ENCODE data around the gene AGXT. TPM values are rescaled to one million over a fixed set of nuclear protein-coding genes. Genes with fewer than 3 reads are reported as not detected.

The AGXT gene
- total RNA-seq, 1 experiment from 2014 or later: 0.26 TPM

GRCh38 chr2:240850756-240851077, 17.9 kb upstream of the AGXT start:
- Histone ChIP-seq H3K27me3 (replicated peaks) (no peaks in the 10 kb centered on the region), H3K36me3 (no peaks in the 10 kb centered on the region), H3K9me3 (replicated peaks) (peaks cover 14% of the 10 kb centered on the region; the same call in 1 of the 2 replicates), H3K27ac (no peak overlapping the region), H3K4me3 (no peak overlapping the region), H3K4me1 (replicated peaks) (peaks cover 17% of the 10 kb centered on the region)
- no peak for DNase-seq (ENCODE audit: low read depth in 1 of 2, low spot score in 2 of 2)

DNA sequence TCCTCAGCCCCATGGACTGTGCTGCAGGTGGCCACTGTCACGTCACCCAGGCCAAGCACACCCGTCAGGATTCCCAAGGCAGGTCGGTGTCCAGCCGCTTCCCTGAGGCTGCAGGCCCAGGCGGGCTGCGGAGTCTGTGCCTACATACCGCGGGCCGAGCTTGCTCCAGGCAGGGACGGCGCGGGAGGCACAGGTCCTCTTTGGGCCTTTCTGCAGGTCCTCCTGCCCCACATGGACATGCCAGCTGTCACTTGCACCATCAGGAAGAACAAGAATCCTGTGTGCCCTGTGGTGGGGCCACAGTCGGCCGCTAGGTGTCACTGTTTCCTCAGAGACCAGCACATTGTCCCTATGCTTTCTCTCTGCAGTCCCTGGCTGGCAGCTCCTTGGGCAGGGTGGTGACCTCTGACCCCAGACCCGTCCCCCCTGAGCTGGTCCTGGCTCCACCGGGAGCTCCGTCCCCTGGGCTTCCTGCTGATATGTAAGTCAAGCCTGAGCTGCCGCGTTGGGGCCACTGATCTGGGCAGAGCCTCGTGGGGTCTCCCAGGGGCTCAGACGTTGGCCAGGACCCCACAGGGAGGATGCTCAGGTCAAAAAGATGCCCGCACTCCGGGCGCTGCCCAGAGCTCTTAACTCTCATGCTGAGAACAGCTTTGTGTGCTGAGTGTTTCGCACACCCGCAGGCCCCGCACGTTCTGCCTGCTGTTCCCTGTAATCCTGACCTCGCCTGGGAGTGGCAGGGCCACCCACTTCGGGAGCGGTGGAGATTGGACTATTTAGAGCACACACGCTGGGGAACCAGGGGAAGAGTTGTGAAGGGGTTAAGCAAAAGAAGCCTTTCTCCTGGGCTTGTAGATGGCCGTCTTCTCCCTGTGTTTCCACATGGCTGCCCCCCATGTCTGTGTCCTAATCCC, 17.3 kb upstream of the AGXT start:
- Histone ChIP-seq H3K9me3 (replicated peaks) (peaks cover 14% of the 10 kb centered on the region; the same call in 1 of the 2 replicates), H3K27ac (peak overlapping the region; percentile 69), H3K4me1 (replicated peaks) (peaks cover 17% of the 10 kb centered on the region), H3K27me3 (replicated peaks) (no peaks in the 10 kb centered on the region), H3K4me3 (no peak overlapping the region), H3K36me3 (no peaks in the 10 kb centered on the region)
- peak; percentile 85 to 88 for DNase-seq (ENCODE audit: low read depth in 1 of 2, low spot score in 2 of 2)

DNA sequence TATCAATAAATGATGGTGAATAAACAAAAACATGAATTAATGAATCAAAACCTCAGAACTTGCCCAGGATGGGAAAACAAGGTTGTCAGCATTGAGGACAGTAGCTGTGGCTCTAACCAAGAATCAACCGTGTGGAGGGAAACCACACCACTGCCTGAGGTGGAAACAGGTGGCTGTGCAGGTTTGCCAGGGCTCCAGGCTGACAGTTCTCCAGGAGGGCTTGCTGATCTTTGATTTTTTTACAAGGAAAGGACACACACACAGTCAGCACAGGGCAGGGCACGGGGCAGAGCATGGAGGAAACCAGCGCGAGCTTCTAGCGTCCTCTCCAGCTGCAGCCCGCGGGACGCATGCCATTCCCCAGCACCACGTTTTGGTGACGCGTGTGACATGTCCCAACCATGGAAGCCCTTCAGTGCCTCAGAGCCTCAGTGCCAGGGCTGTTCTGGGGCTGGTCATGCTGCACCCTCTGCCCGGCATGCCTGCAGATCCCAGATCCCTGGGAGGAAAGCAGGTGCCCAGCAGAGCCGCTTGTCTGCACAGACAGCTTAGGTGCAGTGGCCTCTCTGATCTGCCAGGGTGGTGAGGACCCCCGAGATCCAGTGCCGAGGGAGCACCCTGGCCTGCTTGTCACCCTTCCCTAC, 15.8 kb upstream of the AGXT start:
- Histone ChIP-seq H3K9me3 (replicated peaks) (peaks cover 14% of the 10 kb centered on the region; the same call in 1 of the 2 replicates), H3K4me3 (no peak overlapping the region), H3K27me3 (replicated peaks) (no peaks in the 10 kb centered on the region), H3K4me1 (replicated peaks) (peaks cover 17% of the 10 kb centered on the region), H3K36me3 (no peaks in the 10 kb centered on the region), H3K27ac (no peak overlapping the region)
- DNase-seq (ENCODE audit: low read depth in 1 of 2, low spot score in 2 of 2): no peak

GRCh38 chr2:240855670-240856069, 13.0 kb upstream of the AGXT start:
- peaks cover 17% of the 10 kb centered on the region for H3K4me1 ChIP-seq (replicated peaks)
- no peaks in the 10 kb centered on the region for H3K27me3 ChIP-seq (replicated peaks)
- no peaks in the 10 kb centered on the region for H3K36me3 ChIP-seq
- no peak for DNase-seq (ENCODE audit: low read depth in 1 of 2, low spot score in 2 of 2)
- H3K27ac ChIP-seq: no peak overlapping the region
- H3K4me3 ChIP-seq: no peak overlapping the region
- peaks cover 14% of the 10 kb centered on the region; the same call in 1 of the 2 replicates for H3K9me3 ChIP-seq (replicated peaks)

GRCh38 chr2:240856151-240856980, 12.3 kb upstream of the AGXT start:
- Histone ChIP-seq H3K4me3 (no peak overlapping the region), H3K27me3 (replicated peaks) (no peaks in the 10 kb centered on the region), H3K27ac (no peak overlapping the region), H3K9me3 (replicated peaks) (peaks cover 14% of the 10 kb centered on the region; the same call in 1 of the 2 replicates), H3K36me3 (no peaks in the 10 kb centered on the region), H3K4me1 (replicated peaks) (peaks cover 10% of the 10 kb centered on the region)
- DNase-seq (ENCODE audit: low read depth in 1 of 2, low spot score in 2 of 2): no peak

GRCh38 chr2:240857039-240858008, 11.3 kb upstream of the AGXT start:
- DNase-seq (ENCODE audit: low read depth in 1 of 2, low spot score in 2 of 2): no peak
- Histone ChIP-seq H3K9me3 (replicated peaks) (peaks cover 14% of the 10 kb centered on the region; the same call in 1 of the 2 replicates), H3K4me1 (replicated peaks) (peaks cover under 1% of the 10 kb centered on the region), H3K27me3 (replicated peaks) (no peaks in the 10 kb centered on the region), H3K27ac (no peak overlapping the region), H3K36me3 (no peaks in the 10 kb centered on the region), H3K4me3 (no peak overlapping the region)

DNA sequence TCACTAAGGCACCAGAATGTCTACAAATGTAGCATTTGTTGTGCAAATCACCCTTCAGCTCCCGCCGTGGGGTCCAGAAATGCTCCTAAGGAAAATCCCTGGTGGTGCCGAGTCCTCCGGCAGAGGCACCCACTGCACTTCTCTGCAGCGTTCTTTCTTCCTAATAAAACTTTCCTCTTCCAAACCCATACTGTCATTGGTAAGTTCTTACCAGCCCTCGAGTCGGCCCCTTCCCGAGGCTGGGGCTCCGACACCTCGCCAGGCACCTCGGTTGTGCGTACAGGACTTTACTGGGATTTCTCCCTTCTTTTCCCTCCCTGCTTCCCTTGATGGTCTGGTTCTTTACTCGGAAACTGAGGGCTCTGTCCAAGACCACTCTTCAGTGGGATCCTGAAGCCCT, 10.3 kb upstream of the AGXT start:
- Histone ChIP-seq H3K9me3 (replicated peaks) (peaks cover 13% of the 10 kb centered on the region; the same call in 1 of the 2 replicates), H3K27me3 (replicated peaks) (no peaks in the 10 kb centered on the region), H3K4me3 (no peak overlapping the region), H3K36me3 (no peaks in the 10 kb centered on the region), H3K27ac (no peak overlapping the region), H3K4me1 (replicated peaks) (no peaks in the 10 kb centered on the region; the same call in 1 of the 2 replicates)
- DNase-seq (ENCODE audit: low read depth in 1 of 2, low spot score in 2 of 2): no peak

DNA sequence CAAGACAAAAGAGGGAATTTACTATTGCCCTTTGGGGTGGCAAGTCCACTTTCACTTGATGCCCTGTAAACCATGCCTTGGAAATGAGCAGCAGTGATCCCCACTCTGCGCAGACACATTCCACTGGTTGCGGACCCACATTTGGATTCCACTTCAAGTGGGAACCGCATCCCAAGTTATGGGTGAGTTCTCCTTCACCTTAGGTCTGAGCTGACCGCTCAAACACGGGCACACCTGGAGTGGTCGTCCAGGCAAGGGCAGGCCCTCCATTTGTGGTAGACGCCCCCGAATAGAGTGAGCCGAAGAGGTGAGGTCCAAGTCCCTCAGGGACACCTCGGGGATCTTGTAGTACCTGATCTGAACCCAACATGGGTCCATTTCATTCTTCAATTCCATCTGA, 9.8 kb upstream of the AGXT start:
- H3K4me1 ChIP-seq (replicated peaks): no peaks in the 10 kb centered on the region; the same call in 1 of the 2 replicates
- DNase-seq (ENCODE audit: low read depth in 1 of 2, low spot score in 2 of 2): no peak
- no peaks in the 10 kb centered on the region for H3K36me3 ChIP-seq

DNA sequence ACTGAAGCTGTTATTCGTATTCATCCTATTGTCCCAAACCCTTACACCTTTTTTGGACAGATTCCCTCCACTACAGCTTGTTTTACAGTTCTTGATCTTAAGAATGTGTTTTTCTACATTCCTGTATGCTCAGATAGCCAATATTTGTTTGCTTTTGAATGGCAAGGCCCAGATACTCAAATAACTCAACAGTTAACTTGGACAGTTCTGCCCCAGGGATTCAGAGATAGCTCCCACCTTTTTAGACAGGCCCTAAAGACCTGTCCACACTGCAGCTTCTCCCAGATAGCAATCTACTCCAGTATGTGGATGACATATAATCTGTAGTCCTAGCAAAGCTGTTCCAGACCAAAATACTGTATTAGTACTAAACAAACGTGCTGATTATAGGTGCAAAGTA, 7.1 kb upstream of the AGXT start:
- H3K4me3 ChIP-seq: no peak overlapping the region
- no peak for DNase-seq (ENCODE audit: low read depth in 1 of 2, low spot score in 2 of 2)
- no peaks in the 10 kb centered on the region for H3K27me3 ChIP-seq (replicated peaks)
- H3K36me3 ChIP-seq: no peaks in the 10 kb centered on the region
- H3K9me3 ChIP-seq (replicated peaks): no peaks in the 10 kb centered on the region
- H3K4me1 ChIP-seq (replicated peaks): no peaks in the 10 kb centered on the region; the same call in 1 of the 2 replicates
- H3K27ac ChIP-seq: no peak overlapping the region

More for the DNA sequence above, 9.8 kb upstream of the AGXT start:
- no peak overlapping the region for H3K27ac ChIP-seq
- no peak overlapping the region for H3K4me3 ChIP-seq
- H3K27me3 ChIP-seq (replicated peaks): no peaks in the 10 kb centered on the region
- peaks cover 9% of the 10 kb centered on the region; the same call in 1 of the 2 replicates for H3K9me3 ChIP-seq (replicated peaks)

DNA sequence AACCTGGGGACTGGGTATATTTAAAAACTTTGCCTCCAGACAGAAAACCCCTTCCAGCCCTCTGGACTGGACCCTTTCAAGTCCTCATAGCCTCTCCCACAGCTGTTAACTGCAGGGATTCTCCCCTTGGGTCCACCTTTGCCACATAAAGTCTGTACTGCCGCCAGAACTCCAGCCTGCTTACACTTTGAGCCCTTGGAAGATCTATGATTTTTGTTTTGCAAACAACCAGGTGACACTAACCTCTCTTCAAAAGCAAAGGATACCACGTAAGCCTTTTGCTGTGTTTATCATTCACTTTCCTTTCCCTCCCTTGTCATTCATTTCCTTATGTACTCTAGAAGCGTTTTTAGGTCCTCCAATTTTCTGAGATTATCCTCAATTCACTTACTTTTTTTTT, 4.1 kb upstream of the AGXT start:
- no peaks in the 10 kb centered on the region for H3K27me3 ChIP-seq (replicated peaks)
- H3K36me3 ChIP-seq: no peaks in the 10 kb centered on the region

GRCh38 chr2:240865391-240865790, 3.2 kb upstream of the AGXT start:
- no peaks in the 10 kb centered on the region for H3K36me3 ChIP-seq
- no peak overlapping the region for H3K27ac ChIP-seq
- H3K4me3 ChIP-seq: no peak overlapping the region
- H3K4me1 ChIP-seq (replicated peaks): no peaks in the 10 kb centered on the region; the same call in 1 of the 2 replicates
- H3K27me3 ChIP-seq (replicated peaks): no peaks in the 10 kb centered on the region
- H3K9me3 ChIP-seq (replicated peaks): no peaks in the 10 kb centered on the region
- DNase-seq (ENCODE audit: low read depth in 1 of 2, low spot score in 2 of 2): no peak

More for the DNA sequence above, 4.1 kb upstream of the AGXT start:
- DNase-seq (ENCODE audit: low read depth in 1 of 2, low spot score in 2 of 2): no peak
- Histone ChIP-seq H3K27ac (no peak overlapping the region), H3K4me3 (no peak overlapping the region), H3K9me3 (replicated peaks) (no peaks in the 10 kb centered on the region), H3K4me1 (replicated peaks) (no peaks in the 10 kb centered on the region; the same call in 1 of the 2 replicates)

GRCh38 chr2:240869109-240869955, 708 bp downstream of the AGXT start:
- Histone ChIP-seq H3K27ac (no peak overlapping the region), H3K4me1 (replicated peaks) (peaks cover 18% of the 10 kb centered on the region)

More at GRCh38 chr2:240869109-240869955, 708 bp downstream of the AGXT start:
- no peaks in the 10 kb centered on the region for H3K9me3 ChIP-seq (replicated peaks)
- H3K27me3 ChIP-seq (replicated peaks): no peaks in the 10 kb centered on the region
- DNase-seq (ENCODE audit: low read depth in 1 of 2, low spot score in 2 of 2): no peak
- H3K4me3 ChIP-seq: no peak overlapping the region
- no peaks in the 10 kb centered on the region for H3K36me3 ChIP-seq

Measured in SJSA1 (cell line).